ENCODE measurements around the gene PLPP3.

PLPP3 gene

DNA sequence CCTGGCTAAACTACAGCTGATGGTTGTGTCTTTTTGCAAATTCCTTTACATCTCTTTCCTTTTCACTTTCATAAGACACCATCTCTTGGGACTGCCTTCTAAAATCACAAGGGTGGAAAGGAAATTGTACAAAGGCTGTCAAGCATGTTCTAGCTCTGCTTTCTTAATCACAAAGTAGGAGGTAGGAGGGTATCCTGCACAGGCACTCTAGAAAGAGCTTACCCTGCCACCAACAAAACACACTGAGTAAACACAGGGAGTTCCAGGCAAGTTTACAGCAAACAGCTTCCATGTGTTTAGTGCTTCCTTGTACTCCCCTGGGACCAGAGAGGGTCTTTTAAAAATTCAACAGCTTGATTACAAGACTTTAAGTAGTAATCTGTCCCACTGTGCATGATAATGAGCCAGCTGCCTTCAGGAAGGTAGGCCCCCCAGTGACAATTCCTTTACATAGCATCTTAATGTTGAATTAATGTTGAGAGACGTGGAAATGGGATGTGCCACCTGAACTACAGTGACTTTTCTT, 2.4 kb downstream of the PLPP3 start:
- DNase-seq (ENCODE audit: low read depth in 2 of 2): no peak

DNA sequence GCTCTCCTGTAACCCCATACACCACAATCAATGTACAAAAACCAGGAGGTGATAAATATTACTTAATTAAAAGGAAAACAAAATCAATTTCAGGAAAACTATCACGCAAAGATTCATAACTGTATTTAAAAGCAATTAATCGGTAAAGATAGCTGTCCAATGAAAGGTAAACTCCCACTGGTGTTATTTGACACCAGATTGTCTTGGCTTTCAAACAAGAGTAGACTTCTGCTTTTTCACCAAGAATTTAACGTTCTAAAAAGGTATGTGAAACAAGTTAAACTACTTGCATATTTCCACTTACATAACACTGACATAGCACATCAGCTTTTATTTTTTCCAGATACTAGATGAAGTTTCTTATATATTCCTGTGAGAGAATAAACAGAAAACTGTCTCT, 3.5 kb downstream of the PLPP3 start:
- no peak for DNase-seq (ENCODE audit: low read depth in 2 of 2)

GRCh38 chr1:56574794-56575193, 4.6 kb downstream of the PLPP3 start:
- no peak for DNase-seq (ENCODE audit: low read depth in 2 of 2)

GRCh38 chr1:56573311-56573710, 6.1 kb downstream of the PLPP3 start:
- no peak for DNase-seq (ENCODE audit: low read depth in 2 of 2)

GRCh38 chr1:56572334-56573050, 6.9 kb downstream of the PLPP3 start:
- no peak for DNase-seq (ENCODE audit: low read depth in 2 of 2)

DNA sequence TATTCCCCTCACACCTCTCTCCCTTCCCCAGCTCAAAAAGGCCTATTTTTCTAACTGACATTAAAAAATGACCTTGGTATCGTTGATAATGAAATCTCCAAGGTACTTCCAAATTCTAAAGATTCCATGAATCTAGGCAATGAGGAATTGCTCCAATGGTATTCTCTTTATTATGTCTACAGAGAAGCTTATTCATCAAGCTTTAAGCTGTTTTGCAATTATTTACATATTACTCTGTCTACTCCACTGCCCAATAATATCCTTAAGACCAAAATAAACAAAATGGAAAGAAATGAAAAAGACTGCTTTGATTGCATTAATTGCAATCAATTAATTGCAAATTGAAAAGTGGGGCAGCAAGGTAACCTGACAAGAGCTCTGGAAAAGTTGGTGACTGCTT, 7.9 kb downstream of the PLPP3 start:
- no peak for DNase-seq (ENCODE audit: low read depth in 2 of 2)

DNA sequence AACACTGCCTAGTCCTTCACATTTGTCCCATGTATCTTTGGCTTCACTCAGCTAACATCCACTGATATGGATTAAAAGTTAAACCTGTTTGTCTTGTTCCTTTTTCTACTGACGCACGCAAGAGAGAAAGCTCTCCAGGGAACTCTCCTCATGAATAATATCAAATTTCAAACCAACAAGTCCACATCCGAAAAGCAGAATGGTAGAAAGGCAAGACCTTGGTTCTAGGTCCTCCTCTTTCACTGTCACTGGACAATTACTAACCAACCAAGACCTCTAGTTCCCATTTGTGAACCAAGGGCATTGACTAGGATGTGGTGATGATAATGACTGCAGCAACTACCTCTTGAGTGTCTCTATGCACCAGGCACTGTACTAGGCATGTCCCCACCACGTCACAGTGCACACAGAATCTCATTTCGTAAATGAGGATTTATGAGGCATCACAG, 8.4 kb downstream of the PLPP3 start:
- DNase-seq (ENCODE audit: low read depth in 2 of 2): no peak

GRCh38 chr1:56569661-56570060, 9.7 kb downstream of the PLPP3 start:
- DNase-seq (ENCODE audit: low read depth in 2 of 2): no peak

GRCh38 chr1:56566994-56567393, 12.4 kb downstream of the PLPP3 start:
- DNase-seq (ENCODE audit: low read depth in 2 of 2): no peak

DNA sequence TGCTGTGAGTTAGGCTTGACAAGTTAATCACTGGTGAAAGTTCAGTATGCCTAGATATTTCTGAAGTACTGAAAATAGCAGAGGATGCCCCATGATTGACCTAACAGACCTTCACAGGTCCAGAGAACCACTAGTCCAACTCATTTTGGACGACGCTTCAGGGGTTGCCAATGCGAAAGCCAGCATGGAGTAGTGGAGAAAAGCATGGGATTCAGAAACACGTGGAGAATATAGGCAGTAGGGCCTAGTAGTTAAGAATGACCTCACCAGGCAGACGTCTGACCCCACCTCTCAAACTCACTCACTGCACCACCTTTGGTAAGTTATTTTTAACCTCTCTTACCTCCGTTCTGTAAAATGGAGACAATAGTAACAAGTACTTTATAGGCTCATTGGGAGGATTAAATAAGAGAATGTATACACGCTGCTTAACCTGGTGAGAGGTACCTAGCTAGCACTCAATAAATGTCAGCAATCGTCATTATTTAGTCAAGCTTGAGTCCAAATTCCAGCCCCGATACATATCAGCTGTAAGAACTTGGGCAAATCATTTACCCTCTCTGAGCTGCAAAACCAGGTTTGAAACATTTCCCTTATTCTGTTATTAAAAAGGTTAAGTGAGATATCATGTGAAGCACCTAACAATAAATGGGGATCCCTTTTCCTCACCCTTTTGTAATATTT, 13.2 kb downstream of the PLPP3 start:
- DNase-seq (ENCODE audit: low read depth in 2 of 2): no peak

- DNase-seq (ENCODE audit: low read depth in 2 of 2): no peak
Measured at GRCh38 chr1:56564615-56565014, 14.7 kb downstream of the PLPP3 start.

GRCh38 chr1:56563568-56563967, 15.8 kb downstream of the PLPP3 start:
- no peak for DNase-seq (ENCODE audit: low read depth in 2 of 2)

GRCh38 chr1:56562891-56563452, 16.4 kb downstream of the PLPP3 start:
- no peak for DNase-seq (ENCODE audit: low read depth in 2 of 2)

GRCh38 chr1:56561227-56562019, 17.9 kb downstream of the PLPP3 start:
- DNase-seq (ENCODE audit: low read depth in 2 of 2): no peak

- DNase-seq (ENCODE audit: low read depth in 2 of 2): no peak
Measured at GRCh38 chr1:56557746-56558145, 21.6 kb downstream of the PLPP3 start.

- no peak for DNase-seq (ENCODE audit: low read depth in 2 of 2)
Measured at GRCh38 chr1:56555448-56555847, 23.9 kb downstream of the PLPP3 start.

DNA sequence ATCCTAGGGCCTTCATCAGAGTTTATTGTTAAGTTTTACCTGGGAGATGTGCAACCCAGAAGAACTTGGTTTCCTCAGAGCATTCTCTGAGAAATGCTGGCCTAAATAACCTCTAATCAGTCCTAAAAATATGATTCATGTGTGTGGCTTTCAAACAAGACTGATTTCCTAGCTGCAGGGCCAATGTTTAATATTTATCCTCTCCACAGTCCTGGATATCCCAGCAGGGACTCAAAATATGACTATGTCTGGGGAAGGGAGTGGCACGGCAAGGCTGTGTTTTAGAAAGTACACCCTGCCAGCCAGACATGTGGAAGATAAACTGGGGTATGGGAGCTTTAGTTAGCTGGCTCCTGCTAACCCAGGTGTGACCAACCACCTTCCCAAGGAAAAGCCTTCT, 26.3 kb downstream of the PLPP3 start:
- DNase-seq (ENCODE audit: low read depth in 2 of 2): no peak

GRCh38 chr1:56552349-56552748, 27.0 kb downstream of the PLPP3 start:
- DNase-seq (ENCODE audit: low read depth in 2 of 2): no peak

GRCh38 chr1:56551691-56552090, 27.7 kb downstream of the PLPP3 start:
- no peak for DNase-seq (ENCODE audit: low read depth in 2 of 2)

GRCh38 chr1:56550859-56551188, 28.5 kb downstream of the PLPP3 start:
- DNase-seq (ENCODE audit: low read depth in 2 of 2): no peak

DNA sequence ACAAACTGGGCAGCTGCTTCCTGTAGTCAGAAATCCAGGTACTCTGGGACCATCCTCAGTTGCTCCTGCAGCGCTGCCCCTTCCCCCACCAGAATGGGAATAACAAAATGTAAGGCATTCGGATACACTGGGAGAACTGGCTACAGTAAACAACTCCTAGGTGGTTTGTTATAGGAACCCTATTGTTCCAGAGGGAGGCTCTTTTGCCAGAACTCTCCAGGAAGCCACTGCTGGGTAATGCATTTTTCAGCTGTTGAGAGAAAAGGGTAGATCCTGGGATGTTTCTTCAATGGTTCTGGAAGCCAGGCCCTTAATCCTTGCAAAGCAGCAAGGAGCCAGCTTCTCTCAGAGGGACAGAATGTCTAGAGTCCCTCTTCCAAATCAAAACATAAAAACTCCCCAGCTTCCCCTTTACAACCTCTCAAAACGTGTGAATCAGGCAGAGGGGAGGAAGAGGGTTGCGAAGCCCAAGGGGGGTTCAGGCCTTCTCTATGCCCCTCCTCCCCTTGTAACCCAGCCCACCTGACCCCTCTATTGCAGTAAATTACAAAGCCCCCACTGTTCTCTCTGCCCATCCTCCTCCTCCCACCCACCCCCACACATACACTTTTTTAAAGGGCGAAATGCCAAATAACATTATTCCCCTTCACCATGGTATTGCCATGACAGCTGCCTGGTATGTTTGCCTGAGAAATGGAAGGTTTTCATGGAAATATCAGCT, 29.1 kb downstream of the PLPP3 start:
- DNase-seq (ENCODE audit: low read depth in 2 of 2): no peak

GRCh38 chr1:56548571-56548970, 30.8 kb downstream of the PLPP3 start:
- no peak for DNase-seq (ENCODE audit: low read depth in 2 of 2)

Data from activated CD8-positive, alpha-beta memory T cell treated with anti-CD3 and anti-CD28 coated beads for 4 hours (primary cell).